Activated CD4-positive, alpha-beta T cell treated with anti-CD3 and anti-CD28 coated beads, Interleukin-2, Interleukin-6, amounts not matched to agents 100 ng/mL and 50 ng/mL, durations not matched to agents 16 hours and 8 hours (primary cell): ENCODE results near the gene DCAF15.

Experiments used
- DNase-seq: peaks from one replicate; pipeline ENCODE4 v3.0.0-alpha.2; 2020

DCAF15 gene

DNA sequence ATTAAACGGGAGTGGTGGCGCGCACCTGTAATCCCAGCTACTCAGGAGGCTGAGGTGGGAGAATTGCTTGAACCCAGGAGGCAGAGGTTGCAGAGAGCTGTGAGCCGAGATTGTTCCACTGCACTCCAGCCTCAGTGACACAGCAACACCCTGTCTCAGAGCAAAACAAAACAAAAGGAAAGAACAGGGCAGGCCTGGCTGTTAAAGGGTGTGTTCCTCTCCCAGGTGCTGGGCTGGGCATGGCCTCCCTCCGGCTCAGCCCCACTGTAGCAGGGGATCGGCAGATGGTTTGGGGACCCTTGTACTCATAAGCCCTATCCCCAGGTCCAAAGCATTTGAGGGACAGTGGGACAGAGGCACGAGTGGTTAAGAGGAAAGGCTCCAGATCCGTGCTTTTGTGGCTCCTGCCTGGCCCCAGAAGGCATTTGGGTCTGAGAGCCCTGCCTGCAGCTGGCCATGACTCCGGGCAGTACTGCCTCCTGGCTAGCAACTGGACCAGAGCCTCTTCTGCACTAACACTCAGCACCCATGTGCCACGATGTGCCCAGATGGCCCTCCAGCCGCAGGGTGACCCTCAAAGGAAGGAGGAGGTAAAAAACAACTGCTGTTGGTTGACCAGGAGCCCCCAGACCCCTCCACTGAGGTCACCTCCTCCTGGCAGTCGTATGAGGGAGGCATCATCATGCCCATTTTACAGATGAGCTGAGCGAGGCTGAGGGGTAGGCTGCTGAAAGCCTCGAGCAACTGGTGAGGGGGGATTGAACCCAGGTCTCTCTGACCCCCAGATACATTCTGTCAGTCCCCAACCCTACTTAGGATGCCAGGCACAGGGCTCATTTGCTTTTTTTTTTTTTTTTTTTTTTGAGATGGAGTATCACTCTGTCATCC, 43.8 kb downstream of the DCAF15 start:
- DNase-seq = no peak

GRCh38 chr19:13996928-13997630, 44.8 kb downstream of the DCAF15 start:
- no peak for DNase-seq

GRCh38 chr19:13997631-13997962, 45.3 kb downstream of the DCAF15 start:
- DNase-seq = no peak

DNA sequence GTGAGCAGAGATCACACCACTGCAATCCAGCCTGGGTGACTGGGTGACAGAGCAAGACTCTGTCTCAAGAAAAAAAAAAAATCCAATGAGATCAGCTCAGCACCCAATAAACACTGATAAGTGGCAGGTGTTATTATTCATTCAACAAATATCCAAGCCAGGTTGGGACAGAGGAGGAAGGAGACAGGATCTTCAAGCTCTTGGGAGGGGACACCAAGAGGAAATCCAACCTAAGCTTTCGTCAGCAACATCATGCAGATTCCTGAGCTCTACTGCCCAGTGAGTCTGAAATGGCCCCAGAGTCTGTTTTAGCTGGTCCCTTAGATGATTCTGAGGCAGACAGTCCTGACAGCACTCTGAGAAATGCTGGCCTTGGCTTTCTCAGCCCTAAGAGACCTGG, 46.1 kb downstream of the DCAF15 start:
- no peak for DNase-seq

DNA sequence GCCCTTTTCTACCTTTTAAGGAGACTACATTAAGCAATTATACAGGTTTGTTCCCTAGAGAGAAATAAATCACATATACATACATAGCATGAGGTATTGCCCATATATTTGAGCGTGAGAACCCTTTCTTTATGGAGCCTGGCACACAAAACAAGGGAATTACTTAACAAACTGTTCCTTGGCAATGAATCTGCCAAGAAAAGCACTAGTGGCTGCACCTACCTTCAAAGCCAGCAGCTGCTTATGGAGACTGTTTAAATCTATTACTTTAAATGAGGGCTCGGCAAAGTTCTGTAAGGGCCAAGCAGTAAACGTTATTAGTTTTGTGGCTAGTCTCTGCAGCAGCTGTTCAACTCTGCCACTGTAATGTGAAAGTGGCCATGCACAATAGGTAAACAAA, 46.8 kb downstream of the DCAF15 start:
- DNase-seq = no peak

- DNase-seq = no peak
These were observed 48.5 kb downstream of the DCAF15 start for GRCh38 chr19:14000691-14001375.

GRCh38 chr19:14002571-14003250, 50.4 kb downstream of the DCAF15 start:
- peak; percentile 47 for DNase-seq

- DNase-seq = peak; percentile 42
These were observed 51.1 kb downstream of the DCAF15 start for GRCh38 chr19:14003251-14004055.

GRCh38 chr19:14004619-14005348, 52.5 kb downstream of the DCAF15 start:
- DNase-seq = peak; percentile 27

DNA sequence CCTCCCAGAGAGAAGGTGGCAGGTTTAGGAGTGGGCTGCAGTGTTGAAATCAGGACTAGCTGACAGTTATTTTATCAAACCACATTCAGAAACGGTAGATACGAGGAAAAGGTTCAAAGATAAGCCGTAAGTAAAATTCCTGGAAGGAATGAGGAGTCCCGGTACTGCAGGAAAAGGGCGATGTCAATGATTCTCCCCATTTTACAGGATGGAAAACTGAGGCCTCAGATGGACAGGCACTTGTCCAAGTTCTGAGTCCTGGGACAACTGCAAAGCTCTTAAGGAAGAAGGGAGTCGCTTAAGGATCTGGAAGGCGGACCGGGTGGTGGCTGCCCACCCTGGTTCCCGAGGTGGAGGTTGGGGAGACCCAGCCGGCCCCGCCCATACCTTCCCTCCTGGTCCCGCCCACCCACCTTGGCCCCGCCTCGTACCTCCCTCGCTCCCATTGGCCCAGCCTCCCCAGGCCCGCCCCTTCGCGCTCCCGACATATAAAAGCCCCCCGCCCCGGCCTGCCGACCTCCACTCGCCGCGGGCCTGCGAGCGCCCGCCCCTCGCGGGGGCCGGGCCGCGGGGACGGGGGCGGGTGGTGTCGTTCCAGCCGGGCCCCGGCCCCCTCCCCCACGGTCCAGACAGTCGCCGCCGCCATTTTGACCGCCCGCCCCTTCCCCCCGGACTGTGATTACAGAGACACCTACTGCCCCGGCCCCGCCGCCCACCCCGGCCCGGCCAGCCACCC, 53.2 kb downstream of the DCAF15 start:
- DNase-seq = peak; percentile 97

DNA sequence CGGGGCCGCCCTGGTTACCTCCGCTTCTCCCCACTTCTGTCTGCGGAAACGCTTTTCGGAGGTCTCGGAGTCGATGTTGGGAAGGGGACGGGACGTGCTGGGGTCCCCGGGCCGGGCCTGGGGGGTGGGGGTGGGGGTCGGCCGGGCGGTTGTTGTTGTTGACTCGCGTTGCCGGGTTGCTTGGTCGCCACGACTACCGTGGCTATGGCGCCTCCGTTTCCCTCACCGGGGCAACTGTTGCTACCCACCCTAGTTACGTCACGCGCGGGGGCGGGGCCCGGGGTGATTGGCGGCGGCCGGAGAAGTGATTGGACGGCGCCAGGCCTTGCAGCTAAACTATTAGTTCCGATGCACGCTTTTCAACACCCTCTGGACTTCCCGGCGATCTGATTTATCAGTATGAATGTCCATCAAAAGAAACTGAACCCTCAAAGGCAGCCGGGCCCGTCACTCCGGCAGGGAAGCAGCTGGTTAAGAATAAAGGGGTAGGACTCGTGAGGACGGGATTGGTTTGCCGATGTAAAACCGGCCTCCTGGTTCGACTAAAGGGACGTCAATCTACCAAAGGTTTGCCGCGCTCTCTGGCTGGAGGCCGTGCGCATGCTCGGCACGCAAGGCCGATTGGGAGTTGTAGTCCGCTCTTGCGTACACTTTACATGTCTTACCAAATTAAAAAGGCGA, 53.9 kb downstream of the DCAF15 start, which contains the start of gene RFX1:
TSS of gene RFX1 (minus strand) at position 236 of the 681 bp plus-strand sequence. CDS start 12,477 bp downstream, outside the sequence.
- DNase-seq = peak; percentile 99

GRCh38 chr19:14006766-14007562, 54.7 kb downstream of the DCAF15 start:
- no peak for DNase-seq
